ENCODE measurements around the gene ELF2.
"Not testable (repeated sequence)": the region's sequence is repeated elsewhere in the genome, so short reads cannot be mapped to it uniquely, and the experiment has no call there.

ELF2 gene

DNA sequence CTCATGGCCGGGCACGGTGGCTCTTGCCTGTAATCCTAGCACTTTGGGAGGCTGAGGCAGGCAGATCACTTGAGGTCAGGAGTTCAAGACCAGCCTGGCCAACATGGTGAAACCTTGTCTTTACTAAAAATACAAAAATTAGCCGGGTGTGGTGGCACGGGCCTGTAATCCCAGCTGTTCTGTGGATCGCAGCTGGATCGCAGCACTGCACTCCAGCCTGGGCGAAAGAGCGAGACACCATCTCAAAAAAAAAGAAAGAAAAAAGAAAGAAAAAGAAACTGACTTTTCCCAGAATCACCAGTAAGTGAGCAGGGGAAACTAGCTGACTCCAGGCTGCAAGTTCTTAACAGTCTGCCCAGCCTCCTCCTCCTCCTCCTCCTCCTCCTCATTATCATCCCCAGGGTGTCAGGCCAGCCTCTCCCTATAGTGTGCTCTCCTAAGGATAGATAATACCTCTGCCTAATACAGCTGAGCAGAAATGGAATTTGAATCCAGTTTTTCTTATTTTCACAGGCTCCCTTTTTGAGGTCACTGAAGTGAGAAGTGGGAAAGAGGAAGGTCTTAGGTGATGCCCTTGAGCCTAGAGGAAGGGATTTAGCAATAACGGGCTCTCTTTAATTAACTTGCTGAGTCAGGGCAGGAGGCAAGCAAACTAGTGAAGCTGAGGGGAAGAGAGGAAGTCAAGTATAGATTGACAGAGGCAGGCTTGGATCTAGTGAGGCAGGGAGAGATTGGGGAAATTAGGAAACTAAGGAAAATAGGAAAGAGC is 11.8 kb upstream of the ELF2 start:
- no peak for DNase-seq (ENCODE audit: low read depth)

DNA sequence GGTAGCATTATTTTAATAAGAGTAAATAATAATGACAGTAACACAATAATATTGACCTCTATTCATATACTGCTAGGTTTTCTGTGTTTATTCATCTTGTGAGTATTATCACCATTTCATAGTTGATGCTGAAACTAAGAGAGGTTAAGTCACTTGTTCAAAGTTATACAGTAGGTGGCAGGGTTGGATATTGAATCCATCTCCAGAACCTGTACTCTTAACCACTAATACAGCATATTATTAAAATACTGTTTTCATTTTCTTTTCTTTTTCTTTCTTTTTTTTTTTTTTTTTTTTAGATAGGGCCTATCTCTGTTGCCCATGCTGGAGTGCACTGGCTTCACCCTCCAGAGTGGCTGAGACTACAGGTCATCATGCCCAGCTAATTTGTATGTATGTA is 7.1 kb upstream of the ELF2 start:
- no peak for DNase-seq (ENCODE audit: low read depth)

DNA sequence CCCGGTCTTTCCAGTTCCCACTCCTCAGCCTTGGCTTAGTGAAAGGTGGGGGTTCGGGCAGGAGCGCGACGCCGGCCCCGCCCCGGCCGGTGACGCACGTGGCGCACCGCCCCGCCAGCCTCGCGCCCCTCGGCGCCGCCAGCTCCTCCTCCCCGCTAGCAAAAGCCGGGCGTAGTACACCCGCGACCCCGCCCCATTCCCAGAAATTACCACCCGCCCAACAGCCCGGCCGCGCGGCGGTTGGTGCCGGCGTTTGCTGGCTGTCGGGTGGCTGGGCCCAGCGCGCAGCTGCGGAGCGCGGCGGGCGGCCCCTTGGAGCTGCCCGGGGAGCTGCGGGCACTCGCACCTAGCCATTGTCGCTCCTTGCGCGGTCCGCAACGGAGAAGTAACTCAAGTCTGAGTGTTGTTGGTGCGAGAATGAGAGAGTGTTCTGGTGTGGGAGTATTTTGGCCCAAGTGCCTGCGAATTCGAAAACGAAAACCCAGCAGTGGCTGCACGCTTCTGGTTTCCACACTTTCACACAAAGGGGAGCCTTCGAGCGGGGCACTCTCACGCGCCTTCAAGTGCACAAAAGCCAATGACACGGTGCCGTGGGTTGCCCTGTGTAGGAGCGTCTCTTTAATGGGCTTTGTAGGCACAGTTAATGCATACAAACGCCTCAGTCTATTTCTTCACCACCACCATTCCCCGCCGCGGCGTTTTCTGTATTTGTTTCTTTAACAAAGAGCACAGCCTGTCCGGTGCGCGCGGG is 1.0 kb upstream of the ELF2 start:
- DNase-seq (ENCODE audit: low read depth), result no peak

DNA sequence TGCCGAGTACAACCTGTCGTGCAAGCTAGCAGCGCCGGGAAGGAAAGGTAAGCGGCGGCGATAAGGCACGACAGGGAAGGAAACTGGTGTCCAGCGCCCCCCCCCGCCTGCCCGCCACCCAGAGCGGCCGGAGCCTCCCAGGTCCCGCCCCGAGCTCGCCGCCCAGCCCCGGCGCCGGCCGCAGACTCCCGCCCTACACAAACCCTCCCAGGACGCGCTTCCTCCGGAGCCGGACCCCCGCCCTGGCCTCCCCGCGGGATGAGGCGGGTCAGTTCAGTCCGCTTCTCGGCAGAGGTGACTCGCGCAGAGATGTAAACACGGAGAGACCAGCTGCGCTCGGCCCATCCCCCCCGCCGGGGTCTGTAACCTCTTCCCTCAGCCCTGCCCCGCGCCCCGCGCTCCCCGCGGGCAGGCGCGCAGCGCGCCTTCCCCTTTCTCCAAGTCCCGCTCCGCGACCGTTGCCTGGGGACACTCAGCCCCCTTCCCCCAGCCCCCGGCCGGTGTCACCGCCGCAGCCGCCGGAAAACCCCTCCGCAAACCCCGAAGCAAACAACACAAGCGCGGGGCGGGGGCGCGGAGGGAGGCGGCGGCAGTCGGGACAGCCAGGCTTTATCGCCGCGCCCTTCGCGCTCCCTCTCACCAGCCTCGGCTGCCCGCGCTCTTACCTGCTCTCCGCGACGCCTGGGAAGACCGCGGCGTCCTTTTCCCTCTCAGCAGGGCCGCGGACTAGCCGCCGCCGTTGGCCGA is 543 bp downstream of the ELF2 start:
- no peak for DNase-seq (ENCODE audit: low read depth)

DNA sequence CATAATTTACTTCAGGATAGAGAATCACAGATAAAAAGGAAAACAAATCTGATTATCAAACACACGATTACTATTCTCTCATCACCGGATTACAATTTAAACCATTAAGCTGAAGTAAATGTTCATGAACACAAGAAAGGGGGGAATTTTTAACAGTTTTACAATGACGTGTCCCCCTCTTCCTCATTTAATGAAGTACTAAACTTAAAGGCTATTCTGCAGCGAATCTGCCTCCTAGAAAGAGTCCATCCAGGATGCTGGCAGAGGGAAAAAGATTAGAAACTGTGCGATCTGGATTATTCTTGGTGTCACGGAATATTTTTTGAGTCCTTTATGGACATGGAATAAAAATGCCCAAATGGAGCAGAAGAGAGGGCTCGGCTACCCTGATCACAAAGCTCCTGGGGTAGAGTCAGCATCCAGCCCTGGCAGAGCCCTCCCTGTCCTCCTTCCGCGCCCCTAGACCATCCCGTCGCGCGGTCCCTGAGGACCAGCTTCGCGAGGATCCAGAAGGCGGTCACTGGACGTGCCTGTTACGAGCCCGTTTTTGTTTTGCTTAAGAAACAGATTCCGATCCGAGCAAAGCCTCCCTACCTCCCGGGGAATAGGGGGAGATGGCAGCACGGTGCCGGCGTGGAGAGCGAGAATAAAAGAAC is 1.2 kb downstream of the ELF2 start:
- no peak for DNase-seq (ENCODE audit: low read depth)

DNA sequence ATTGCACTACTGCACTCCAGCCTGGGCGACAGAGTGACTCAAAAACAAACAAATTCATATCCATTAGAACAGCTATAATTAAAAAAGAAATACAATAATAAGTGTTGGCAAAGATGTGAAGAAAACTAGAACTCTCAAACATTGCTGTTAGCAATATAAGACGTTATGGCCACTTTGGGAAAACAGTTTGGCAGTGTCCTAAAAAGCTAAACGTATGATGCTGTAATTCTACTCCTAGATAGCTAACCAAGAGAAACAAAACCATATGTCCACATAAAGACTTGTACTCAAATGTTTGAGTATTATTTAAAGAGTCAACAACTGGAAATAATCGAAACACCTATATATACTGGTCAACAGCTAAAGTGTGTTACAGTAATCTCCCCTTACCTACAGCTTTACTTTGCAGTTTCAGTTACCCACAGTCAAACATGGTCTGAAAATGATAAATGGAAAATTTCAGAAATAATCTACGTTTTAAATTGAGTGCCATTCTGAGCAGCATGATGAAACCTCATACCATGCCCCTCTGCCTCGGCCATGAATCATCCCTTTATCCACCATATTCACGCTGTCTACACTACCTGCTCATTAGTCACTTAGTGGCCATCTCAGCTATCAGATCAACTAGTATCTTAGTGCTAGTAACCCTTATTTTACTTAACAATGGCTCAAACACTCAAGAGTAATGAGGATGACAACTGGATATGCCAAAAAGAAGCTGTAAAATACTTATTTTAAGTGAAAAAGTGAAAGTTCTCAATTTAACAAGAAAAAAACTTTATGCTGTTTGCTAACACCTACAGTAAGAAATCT is 4.9 kb downstream of the ELF2 start:
- no peak for DNase-seq (ENCODE audit: low read depth)

DNA sequence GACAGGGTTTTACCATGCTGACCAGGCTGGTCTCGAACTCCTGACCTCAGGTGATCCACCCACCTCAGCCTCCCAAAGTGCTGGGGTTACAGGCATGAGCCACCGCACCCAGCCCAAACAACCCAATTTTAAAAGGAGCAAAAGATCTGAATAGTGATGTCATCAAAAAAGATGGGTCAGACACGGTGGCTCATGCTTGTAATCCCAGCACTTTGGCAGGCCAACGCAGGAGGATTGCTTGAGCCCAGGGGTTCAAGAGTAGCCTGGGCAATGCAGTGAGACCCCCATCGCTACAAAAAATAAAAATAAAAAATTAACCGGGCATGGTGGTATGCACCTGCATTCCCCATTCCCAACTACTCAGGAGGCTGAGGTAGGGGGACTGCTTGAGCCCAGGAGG is 6.1 kb downstream of the ELF2 start:
- no peak for DNase-seq (ENCODE audit: low read depth)

DNA sequence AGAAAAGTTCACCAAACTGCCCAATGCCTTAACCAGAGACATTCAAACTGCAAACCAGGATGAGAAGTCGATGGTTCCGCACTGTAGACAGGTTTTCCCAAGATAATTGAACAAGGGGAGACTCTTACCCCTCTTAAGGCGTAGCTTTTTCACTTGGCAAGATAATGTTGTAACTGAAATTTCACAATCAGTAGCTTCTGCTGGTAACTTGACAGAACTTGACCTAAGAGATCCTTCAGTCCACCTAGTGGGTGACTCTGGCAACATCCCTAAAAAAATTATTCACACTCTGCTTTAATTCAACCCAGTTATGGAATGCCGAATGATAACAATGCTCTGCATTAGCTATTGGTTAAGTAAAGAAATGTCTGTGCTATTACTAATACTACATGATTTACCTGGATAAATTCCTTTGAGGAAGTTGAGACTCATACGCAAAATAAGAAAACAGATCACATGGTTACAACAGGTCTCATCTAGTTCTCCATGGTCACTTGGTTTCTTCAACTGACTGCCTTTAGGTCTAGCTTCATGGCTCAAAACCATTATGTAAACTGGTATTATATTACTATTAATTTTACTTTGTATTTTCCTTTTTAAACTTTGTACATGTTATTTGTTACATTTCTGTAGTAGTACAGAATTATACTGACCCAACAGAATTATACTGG is 9.1 kb downstream of the ELF2 start:
- no peak for DNase-seq (ENCODE audit: low read depth)

DNA sequence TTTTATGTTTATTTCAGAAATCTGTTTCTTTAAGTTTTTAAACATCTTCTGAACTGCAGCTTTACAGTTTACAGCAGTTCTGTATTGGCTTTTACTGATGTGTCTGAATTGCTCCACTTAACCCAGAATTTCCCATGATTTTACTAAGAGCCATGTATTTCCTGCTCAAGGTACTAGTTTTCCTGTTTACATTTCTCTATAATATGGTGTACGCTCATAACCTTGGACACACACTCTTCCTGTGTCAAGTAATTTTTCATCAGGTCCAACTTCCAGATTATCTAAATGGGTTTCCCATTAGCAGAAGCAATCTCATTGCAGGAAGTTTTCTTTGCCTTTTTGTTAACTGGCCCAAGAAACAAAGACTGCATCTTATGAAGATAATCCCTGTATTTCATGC is 12.3 kb downstream of the ELF2 start:
- DNase-seq (ENCODE audit: low read depth), result no peak

DNA sequence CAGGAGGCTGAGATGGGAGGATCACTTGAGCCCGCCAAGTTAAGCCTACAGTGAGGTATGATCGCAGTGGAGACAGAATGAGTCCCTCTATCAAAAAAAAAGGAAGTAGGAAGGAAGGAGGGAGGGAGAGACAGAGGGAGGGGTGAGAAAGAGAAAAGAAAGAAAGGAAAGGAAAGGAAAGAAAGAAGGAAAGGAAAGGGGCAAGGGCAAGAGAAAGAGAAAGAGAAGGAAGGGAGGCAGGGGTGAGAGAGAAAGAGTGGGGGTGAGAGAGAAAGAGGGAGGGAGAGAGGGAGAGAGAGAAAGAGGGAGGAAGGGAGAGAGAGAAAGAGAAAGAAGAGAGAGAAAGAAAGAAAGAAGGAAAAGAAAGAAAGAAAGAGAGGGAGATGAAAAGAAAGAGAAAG is 13.2 kb downstream of the ELF2 start:
- DNase-seq (ENCODE audit: low read depth), result no peak

DNA sequence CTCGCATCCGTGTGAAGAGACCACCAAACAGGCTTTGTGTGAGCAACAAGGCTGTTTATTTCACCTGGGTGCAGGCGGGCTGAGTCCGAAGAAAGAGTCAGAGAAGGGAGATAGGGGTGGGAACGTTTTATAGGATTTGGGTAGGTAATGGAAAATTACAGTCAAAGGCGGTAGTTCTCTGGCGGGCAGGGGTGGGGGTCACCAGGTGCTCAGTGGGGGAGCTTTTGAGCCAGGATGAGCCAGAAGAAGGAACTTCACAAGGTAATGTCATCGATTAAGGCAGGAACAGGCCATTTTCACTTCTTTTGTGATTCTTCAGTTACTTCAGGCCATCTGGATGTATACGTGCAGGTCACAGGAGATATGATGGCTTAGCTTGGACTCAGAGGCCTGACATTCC is 19.0 kb downstream of the ELF2 start:
- not testable (repeated sequence) for DNase-seq (ENCODE audit: low read depth)

DNA sequence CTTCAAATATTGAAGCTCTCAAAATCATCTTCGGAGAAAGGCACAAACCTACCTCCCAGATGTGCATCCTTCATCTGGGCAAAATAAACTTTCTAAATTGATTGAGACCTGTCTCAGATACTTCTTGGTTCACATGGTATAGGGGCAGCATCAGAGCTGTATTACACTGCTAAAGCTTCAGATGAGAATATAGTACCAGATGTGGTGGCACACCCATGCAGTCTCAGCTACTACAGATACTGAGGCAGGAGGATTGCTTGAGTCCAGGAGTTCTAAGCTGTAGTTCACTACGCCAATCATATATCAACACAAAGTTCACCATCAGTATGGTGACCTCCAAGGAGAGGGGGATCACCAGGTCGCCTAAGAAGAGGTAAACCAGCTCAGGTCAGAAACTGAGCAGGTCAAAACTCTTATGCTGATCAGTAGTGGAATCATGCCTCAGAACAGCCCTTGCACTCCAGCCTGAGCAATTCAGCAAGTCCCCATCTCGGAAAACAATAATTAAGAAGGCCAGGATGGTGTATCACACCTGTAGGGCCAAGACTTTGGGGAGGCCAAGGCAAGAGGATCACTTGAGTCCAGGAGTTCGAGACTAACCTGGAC is 22.0 kb downstream of the ELF2 start:
- no peak for DNase-seq (ENCODE audit: low read depth)

DNA sequence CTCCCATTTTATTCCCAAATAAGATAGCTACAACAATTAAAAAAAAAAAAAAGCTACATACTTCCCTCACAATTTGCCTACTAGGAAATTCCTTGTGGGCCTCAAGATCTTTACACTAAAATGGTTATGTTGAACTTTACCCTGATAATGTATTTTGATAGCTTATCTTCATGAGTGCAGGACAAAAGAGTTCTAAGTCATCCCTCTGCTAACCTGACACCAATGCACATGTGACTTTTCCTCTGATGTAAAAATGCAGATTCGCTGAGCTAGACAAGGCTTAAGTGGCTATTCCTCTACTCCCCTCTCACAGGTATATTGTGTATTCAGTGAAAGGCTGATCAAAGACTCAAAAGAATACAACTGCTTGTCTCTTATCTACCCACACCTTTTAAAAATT is 22.5 kb downstream of the ELF2 start:
- no peak for DNase-seq (ENCODE audit: low read depth)

DNA sequence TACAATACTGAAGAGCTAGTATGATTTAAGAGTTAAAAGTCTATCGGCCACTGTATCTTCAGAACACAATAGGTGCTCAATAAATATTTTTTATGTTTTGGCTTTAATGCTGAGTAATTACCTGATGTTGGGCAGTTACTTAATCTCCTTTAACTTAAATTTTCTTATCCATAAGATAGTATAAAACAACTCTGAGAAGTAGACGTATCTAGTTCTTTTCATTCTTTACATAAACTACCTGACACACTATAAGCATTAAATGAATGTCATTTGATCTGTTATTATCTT is 22.9 kb downstream of the ELF2 start:
- DNase-seq (ENCODE audit: low read depth), result no peak

DNA sequence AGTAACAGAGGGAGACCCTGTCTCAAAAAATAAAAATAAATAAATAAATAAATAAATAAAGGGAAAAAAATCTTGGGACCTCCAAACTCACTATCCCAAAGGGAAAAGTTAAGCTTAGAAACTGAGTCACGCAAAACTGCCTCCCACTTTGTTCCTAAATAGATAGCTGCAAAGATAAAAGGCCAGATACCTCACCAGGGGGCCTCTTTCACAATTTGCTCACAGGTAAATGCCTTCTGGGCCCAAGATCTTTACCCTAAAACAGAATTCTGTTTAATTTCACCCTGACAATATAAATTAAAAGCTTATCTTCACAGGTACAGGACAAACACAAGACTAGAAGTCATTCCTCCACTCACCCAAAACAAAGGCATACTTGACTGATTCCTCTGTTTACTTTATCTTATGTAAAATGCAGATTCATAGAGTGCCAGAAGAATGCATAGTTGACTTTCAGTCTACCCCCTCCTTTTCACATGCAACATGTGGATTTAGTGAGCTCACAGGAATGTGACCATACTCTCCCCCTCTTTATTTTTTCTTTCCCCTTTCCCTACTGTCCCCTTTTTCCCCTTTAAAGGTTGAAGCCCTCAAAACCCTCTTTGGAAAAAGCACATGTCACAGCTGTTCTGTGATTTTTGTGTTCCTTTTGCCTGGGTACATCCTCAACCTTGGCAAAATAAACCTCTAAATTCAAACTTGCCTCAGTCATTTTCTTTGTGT is 23.4 kb downstream of the ELF2 start:
- DNase-seq (ENCODE audit: low read depth), result no peak

DNA sequence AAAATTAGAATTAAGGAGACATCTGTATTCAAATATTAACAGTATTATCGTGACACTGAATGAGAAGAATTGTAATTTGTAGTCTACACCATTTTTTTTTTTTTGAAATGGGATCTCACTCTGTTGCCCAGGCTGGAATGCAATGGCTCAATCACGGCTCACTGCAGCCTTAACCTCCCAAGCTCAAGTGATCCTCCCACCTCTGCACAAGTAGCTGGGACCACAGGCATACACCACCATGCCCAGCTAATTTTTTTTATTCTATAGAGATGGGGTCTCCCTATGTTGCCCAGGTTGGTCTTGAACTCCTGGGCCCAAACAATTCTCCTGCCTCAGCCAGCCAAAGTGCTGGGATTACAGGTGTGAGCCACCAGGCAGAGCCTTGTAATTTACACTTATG is 24.8 kb downstream of the ELF2 start:
- DNase-seq (ENCODE audit: low read depth), result no peak

DNA sequence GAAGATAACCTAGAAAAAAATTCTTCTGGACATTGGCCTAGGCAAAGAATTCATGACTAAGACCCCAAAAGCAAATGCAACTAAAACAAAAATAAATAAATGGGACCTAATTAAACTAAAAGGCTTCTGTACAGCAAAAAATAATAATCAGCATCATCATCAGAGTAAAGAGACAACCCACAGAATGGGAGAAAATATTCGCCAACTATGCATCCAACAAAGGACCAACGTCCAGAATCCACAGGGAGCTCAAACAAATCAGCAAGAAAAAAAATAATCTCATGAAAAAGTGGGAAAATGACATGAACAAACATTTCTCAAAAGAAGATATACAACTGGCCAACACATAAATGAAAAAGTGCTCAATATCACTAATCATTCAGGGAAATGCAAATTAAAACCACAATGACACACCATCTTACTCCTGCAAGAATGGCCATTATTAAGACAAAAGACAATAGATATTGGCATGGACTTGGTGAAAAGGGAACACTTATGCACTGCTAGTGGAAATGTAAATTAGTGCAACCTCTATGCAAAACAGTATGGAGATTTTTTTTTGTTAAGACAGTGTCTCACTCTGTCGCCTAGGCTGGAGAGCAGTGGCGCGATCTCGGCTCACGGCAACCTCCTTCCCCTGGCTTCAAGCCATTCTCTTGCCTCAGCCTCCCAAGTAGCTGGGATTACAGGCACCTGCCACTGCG is 29.9 kb downstream of the ELF2 start:
- no peak for DNase-seq (ENCODE audit: low read depth)

DNA sequence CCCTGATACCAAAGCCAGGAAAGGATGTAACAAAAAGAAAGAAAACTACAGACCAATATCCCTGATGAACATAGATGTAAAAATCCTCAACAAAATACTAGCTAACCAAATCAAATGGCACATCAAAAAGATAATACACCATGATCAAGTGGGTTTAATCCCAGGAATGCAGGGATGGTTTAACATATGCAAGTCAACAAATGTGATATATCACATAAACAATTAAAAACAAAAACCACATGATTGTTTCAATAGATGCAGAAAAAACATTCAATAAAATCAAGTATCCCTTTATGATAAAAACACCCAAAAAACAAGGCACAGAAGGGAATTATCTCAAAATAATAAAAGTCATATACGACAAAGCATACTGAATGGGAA is 31.5 kb downstream of the ELF2 start:
- no peak for DNase-seq (ENCODE audit: low read depth)

DNA sequence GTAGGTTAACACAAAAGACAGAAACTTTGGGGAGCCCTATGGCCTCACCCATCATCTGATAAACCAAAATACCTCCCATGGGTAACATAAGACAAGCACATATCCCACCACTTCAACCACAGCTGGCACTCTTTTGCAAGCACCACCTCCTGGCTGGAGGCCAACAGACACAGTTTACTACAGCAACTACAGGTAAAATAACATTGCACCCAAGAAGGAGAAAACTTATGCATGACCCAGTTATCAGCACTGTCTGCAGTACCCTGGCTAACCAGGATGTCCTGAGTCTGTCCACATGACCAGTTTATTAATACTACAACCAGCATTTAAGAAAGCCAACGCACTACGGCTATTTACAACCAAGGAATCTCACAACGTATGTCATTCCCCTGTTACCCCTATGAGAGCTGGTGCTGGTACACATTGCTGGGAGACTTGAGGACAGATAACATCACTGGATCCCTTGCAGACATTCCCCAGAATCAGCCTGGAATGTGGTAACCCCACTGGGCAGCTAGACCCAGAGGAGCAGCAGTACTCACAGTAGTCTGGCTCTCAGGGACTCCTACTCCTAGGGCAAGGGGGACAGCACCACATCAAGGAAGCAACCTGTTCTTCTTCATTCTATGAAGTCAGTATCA is 32.0 kb downstream of the ELF2 start:
- DNase-seq (ENCODE audit: low read depth), result no peak
